ENCODE measurements around the gene FOXM1. TPM values are rescaled to one million over a fixed set of nuclear protein-coding genes. Genes with fewer than 3 reads are reported as not detected.

Gene FOXM1
- total and polyA plus RNA-seq, 10 of the 15 experiments (the other 5 are each of a cell fraction or from before 2014, with no cell fraction given), result 15.1 to 63.2 (median 34.2) TPM

DNA sequence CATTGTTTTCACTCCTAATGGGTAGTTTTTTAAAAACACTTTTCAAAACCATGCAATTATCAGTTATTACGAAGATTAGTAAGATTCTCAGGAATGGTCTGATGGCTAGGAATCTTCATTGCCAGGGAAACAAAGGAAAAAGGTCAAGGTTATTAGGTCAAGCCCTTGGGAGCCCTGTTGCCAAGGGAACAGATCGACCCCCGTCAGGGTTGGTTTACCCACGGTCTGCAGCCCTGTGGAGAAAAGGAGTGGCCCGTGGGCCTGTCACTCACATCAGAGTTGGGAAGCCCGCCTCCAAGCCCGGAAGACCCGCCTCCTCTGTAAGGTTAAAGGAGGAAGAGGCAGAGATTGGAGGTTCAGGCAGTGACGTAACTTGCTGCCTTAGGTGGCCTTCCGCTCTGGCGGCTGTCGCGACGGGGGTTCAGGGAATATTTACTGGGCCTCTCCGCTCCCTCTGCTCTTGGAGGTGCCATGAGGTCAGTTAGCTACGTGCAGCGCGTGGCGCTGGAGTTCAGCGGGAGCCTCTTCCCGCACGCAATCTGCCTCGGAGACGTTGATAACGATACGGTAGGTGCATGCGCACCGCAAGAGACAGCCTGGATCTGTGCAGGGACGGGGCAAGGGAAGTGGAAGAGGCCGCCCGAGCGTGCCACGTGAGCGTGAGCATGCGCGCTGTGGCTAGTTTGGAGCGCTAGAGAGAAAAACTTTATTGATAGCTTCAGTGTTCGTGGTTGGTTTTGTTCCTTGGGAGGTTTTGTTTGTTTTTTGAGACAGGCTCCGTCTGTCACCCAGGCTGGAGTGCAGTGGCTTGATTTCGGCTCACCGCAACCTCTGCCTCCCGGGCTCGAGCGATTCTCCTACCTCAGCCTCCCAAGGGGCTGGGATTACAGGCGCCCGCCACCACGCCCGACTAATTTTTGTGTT is 64.4 kb downstream of the FOXM1 start, which contains the start of gene ITFG2:
ITFG2 (plus strand) TSS at position 379 of the 924 bp plus-strand sequence; CDS start at position 472, 93 bp downstream.
- SMC1A ChIA-PET (ENCODE audit: uncharacterized antibody, unreplicated experiment), result interaction anchor here (0.5 to 2.3 kb wide), 7 partner anchors 15 to 73 kb away, joined by 3 to 10 read pairs (median 3); no protein-coding TSS in a partner anchor
- RAD21 ChIA-PET (ENCODE audit: unreplicated experiment), result interaction anchor here (1.0 to 1.8 kb wide), 3 partner anchors 18 to 22 kb away, joined by 3 to 4 read pairs (median 3); partner anchors contain the start of gene FKBP4
- TF ChIP-seq BHLHE40 (IDR thresholded peaks at IDR 0.05; ENCODE audit: borderline replicate concordance in 1 of 2, low read depth in 2 of 2, low read length in 1 of 2) (peak; percentile 98 to 99), IKZF1 (conservative IDR thresholded peaks at IDR 0.05) (peak; percentile 95), EED (IDR thresholded peaks at IDR 0.05; ENCODE audit: low read depth) (peak; percentile 71), SREBF2 (IDR thresholded peaks at IDR 0.05; ENCODE audit: low read length) (0 out of 2 replicates have a peak, but pooled peaks have one; percentile 30), ASH2L (IDR thresholded peaks at IDR 0.05; ENCODE audit: borderline replicate concordance, low read depth) (0 out of 2 replicates have a peak, but pooled peaks have one; percentile 53), STAT1 (conservative IDR thresholded peaks at IDR 0.05) (peak; percentile 93; the same call in 1 of the 2 replicates), LARP7 (IDR thresholded peaks at IDR 0.05) (peak; percentile 84), EP300 (IDR thresholded peaks at IDR 0.05; ENCODE audit: borderline replicate concordance in 1 of 2, control insufficient read depth in 1 of 2, low read depth in 2 of 2, low read length in 2 of 2) (0 out of 4 replicates have a peak, but pooled peaks of 1 of the 2 experiments have one; percentile 19), CHD1 (IDR thresholded peaks at IDR 0.05; ENCODE audit: low read depth, low read length) (peak; percentile 55; the same call in 1 of the 2 replicates), TCF3 (IDR thresholded peaks at IDR 0.05; ENCODE audit: borderline replicate concordance, insufficient read depth, low read depth, low read length) (peak; percentile 54; the same call in 1 of the 2 replicates), POU2F2 (IDR thresholded peaks at IDR 0.05; ENCODE audit: borderline replicate concordance, low read depth, low read length) (no peak; the same call in 2 of the 3 replicates), HDGF (IDR thresholded peaks at IDR 0.05) (peak; percentile 94; the same call in 1 of the 2 replicates), NRF1 (conservative IDR thresholded peaks at IDR 0.05; ENCODE audit: low read depth, low read length) (peak; percentile 91), PML (IDR thresholded peaks at IDR 0.05; ENCODE audit: low read length) (peak; percentile 99), TCF7 (IDR thresholded peaks at IDR 0.05; ENCODE audit: borderline replicate concordance) (peak; percentile 64; the same call in 1 of the 2 replicates), RCOR1 (conservative IDR thresholded peaks at IDR 0.05; ENCODE audit: low read depth, low read length) (0 out of 2 replicates have a peak, but pooled peaks have one; percentile 82)
- TF ChIP-seq, protein P1, sequence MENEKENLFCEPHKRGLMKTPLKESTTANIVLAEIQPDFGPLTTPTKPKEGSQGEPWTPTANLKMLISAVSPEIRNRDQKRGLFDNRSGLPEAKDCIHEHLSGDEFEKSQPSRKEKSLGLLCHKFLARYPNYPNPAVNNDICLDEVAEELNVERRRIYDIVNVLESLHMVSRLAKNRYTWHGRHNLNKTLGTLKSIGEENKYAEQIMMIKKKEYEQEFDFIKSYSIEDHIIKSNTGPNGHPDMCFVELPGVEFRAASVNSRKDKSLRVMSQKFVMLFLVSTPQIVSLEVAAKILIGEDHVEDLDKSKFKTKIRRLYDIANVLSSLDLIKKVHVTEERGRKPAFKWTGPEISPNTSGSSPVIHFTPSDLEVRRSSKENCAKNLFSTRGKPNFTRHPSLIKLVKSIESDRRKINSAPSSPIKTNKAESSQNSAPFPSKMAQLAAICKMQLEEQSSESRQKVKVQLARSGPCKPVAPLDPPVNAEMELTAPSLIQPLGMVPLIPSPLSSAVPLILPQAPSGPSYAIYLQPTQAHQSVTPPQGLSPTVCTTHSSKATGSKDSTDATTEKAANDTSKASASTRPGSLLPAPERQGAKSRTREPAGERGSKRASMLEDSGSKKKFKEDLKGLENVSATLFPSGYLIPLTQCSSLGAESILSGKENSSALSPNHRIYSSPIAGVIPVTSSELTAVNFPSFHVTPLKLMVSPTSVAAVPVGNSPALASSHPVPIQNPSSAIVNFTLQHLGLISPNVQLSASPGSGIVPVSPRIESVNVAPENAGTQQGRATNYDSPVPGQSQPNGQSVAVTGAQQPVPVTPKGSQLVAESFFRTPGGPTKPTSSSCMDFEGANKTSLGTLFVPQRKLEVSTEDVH (IDR thresholded peaks at IDR 0.05; ENCODE audit: low read depth, partially characterized antibody), result peak; percentile 42
- TF ChIP-seq, protein P2, sequence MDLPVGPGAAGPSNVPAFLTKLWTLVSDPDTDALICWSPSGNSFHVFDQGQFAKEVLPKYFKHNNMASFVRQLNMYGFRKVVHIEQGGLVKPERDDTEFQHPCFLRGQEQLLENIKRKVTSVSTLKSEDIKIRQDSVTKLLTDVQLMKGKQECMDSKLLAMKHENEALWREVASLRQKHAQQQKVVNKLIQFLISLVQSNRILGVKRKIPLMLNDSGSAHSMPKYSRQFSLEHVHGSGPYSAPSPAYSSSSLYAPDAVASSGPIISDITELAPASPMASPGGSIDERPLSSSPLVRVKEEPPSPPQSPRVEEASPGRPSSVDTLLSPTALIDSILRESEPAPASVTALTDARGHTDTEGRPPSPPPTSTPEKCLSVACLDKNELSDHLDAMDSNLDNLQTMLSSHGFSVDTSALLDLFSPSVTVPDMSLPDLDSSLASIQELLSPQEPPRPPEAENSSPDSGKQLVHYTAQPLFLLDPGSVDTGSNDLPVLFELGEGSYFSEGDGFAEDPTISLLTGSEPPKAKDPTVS (IDR thresholded peaks at IDR 0.05; ENCODE audit: low read depth, low read length), result peak; percentile 79

More for the DNA sequence above, 64.4 kb downstream of the FOXM1 start, which contains the start of gene ITFG2:
- Histone ChIP-seq H3K4me1 (ENCODE audit: control insufficient read depth, insufficient read depth, low read length) (no peaks in the 10 kb centered on the region), H3K27ac (ENCODE audit: control insufficient read depth, insufficient read depth) (peak within 1 kb of the TSS; percentile 84), H4K20me1 (ENCODE audit: control insufficient read depth, insufficient read depth) (no peaks in the 10 kb centered on the region), H3K27me3 (replicated peaks in 1 of 2; ENCODE audit: control insufficient read depth in 2 of 2, insufficient read depth in 2 of 2, low read length in 1 of 2) (no peaks in the 10 kb centered on the region), H3K36me3 (ENCODE audit: control insufficient read depth in 2 of 2, insufficient read depth in 2 of 2, low read length in 1 of 2) (peaks cover 0 to under 1% of the 10 kb centered on the region in 2 experiments; a peak in 1 of 4 replicates), H3K9ac (ENCODE audit: control insufficient read depth, insufficient read depth, low read length) (peak within 1 kb of the TSS; percentile 78), H3K4me2 (ENCODE audit: control insufficient read depth, insufficient read depth) (peak within 1 kb of the TSS; percentile 83), H3K4me3 (peak within 1 kb of the TSS; percentile 89), H2AFZ (ENCODE audit: control insufficient read depth, low read depth, low read length) (peak within 1 kb of the TSS; percentile 90), H3K79me2 (ENCODE audit: control insufficient read depth, insufficient read depth, low read length) (peaks cover 18% of the 10 kb centered on the region), H3K9me3 (replicated peaks; ENCODE audit: control insufficient read depth, insufficient read depth, low read length) (no peaks in the 10 kb centered on the region)
- DNase-seq (ENCODE audit: low read depth, low spot score) (peak; percentile 93), FAIRE-seq (peak; percentile 89), ATAC-seq (peak; percentile 97)
- TSS peak; percentile 88 for BruUV-seq (replicated peaks)
- CTCF ChIA-PET, result interaction anchor here (0.7 to 3.9 kb wide), 8 partner anchors 13 to 172 kb away, joined by 3 to 25 read pairs (median 5); partner anchors contain the start of gene FKBP4
- WGBS (ENCODE audit: insufficient coverage, insufficient replicate concordance, low lambda C conversion rate, missing lambda C conversion rate), result under 1% methylated on average over 48 of the region's 48 CpGs
- POLR2A ChIA-PET, result interaction anchor here (0.7 to 2.1 kb wide), 4 partner anchors 13 to 27 kb away, joined by 3 to 12 read pairs (median 4); partner anchors contain the start of gene FKBP4
- in situ Hi-C loops (cut with MboI) (no loop called here), intact Hi-C loops (cut with micrococcal nuclease; ENCODE audit: unreplicated experiment) (loop anchor here (1.0 to 2.0 kb wide), 2 partner anchors 17 to 64 kb away; partner anchors contain the start of genes FOXM1 and RHNO1)

All from GM12878 (cell line).